WERI-Rb-1 (cell line): ENCODE results near the gene CPT1B.
A peak's percentile ranks its signal among the peaks of the same experiment; 100 is the strongest.

Experiments used
- DNase-seq: peaks from one replicate; pipeline ENCODE4 v3.0.0-alpha.2; 2020
- H3K27ac ChIP-seq: fragments of 250-450 bp; sonication (Bioruptor Pico); 2 replicates; pipeline ENCODE4 v1.5.1; 2020; ENCODE audit warnings: mild to moderate bottlenecking, moderate library complexity
- H3K27me3 ChIP-seq: fragments of 250-450 bp; sonication (Bioruptor Pico); 2 replicates; pipeline ENCODE4 v1.5.1; 2021; ENCODE audit warnings: mild to moderate bottlenecking, low read depth, moderate library complexity; ENCODE audit not compliant: insufficient read depth, severe bottlenecking
- H3K36me3 ChIP-seq: fragments of 250-450 bp; sonication (Bioruptor Pico); 2 replicates; pipeline ENCODE4 v1.5.1; 2020; ENCODE audit warnings: mild to moderate bottlenecking, moderate library complexity
- H3K4me3 ChIP-seq: 2 replicates; pipeline ENCODE4 v1.5.1; 2011; ENCODE audit warnings: low read depth, mild to moderate bottlenecking, control low read depth, low read length
- H3K9me3 ChIP-seq: fragments of 250-450 bp; sonication (Bioruptor Pico); 2 replicates; pipeline ENCODE4 v1.5.1; 2021; ENCODE audit warnings: mild to moderate bottlenecking, moderate library complexity; ENCODE audit not compliant: severe bottlenecking
- CTCF ChIP-seq: IDR thresholded peaks from 2 replicates; pipeline ENCODE4 v1.5.1; 2011; ENCODE audit warnings: low read depth, mild to moderate bottlenecking, control low read depth, inconsistent platforms, low read length

CPT1B gene

GRCh38 chr22:50577987-50578775 lies at the start of gene CPT1B:
TSS of gene CPT1B (minus strand) at chr22:50578427. CDS start at chr22:50577915, 512 bp downstream.
- H3K4me3 ChIP-seq, result no peak within 1 kb of the TSS

GRCh38 chr22:50626850-50627641 lies 48.8 kb upstream of the CPT1B start:
- H3K27me3 ChIP-seq, result no peaks in the 10 kb centered on the region
- H3K36me3 ChIP-seq, result peaks cover 2% of the 10 kb centered on the region; the same call in 1 of the 2 replicates
- H3K27ac ChIP-seq, result peak overlapping the region; percentile 65
- no peaks in the 10 kb centered on the region for H3K9me3 ChIP-seq
- no peak for DNase-seq
- TF ChIP-seq CTCF, result no peak
- H3K4me3 ChIP-seq, result peak overlapping the region; percentile 84

More at GRCh38 chr22:50577987-50578775, at the start of gene CPT1B:
- Histone ChIP-seq H3K27ac (no peak within 1 kb of the TSS; the same call in 1 of the 2 replicates), H3K36me3 (peaks cover 39% of the 10 kb centered on the region), H3K27me3 (no peaks in the 10 kb centered on the region), H3K9me3 (no peaks in the 10 kb centered on the region)
- DNase-seq, result no peak
- TF ChIP-seq CTCF, result no peak

GRCh38 chr22:50626314-50626849 lies 48.2 kb upstream of the CPT1B start:
- H3K27me3 ChIP-seq, result no peaks in the 10 kb centered on the region
- no peak; the same call in 1 of the 2 replicates for TF ChIP-seq CTCF
- peaks cover 2% of the 10 kb centered on the region; the same call in 1 of the 2 replicates for H3K36me3 ChIP-seq
- H3K9me3 ChIP-seq, result no peaks in the 10 kb centered on the region
- H3K4me3 ChIP-seq, result no peak overlapping the region
- no peak for DNase-seq
- H3K27ac ChIP-seq, result no peak overlapping the region

- Histone ChIP-seq H3K27me3 (no peaks in the 10 kb centered on the region), H3K36me3 (peaks cover 2% of the 10 kb centered on the region; the same call in 1 of the 2 replicates), H3K9me3 (no peaks in the 10 kb centered on the region), H3K4me3 (no peak overlapping the region), H3K27ac (no peak overlapping the region)
- TF ChIP-seq CTCF, result peak; percentile 57; the same call in 1 of the 2 replicates
- DNase-seq, result no peak
Measured at GRCh38 chr22:50625568-50626313, 47.5 kb upstream of the CPT1B start.

GRCh38 chr22:50625131-50625567 lies 46.9 kb upstream of the CPT1B start:
- TF ChIP-seq CTCF, result no peak
- Histone ChIP-seq H3K36me3 (peaks cover 2% of the 10 kb centered on the region; the same call in 1 of the 2 replicates), H3K4me3 (no peak overlapping the region), H3K27me3 (no peaks in the 10 kb centered on the region), H3K27ac (no peak overlapping the region), H3K9me3 (no peaks in the 10 kb centered on the region)
- no peak for DNase-seq
